H1 (cell line): Measurements from ENCODE around the gene C18orf63. TPM values are rescaled to one million over a fixed set of nuclear protein-coding genes. Genes with fewer than 3 reads are reported as not detected.

Experiments used
- EGR1 ChIP-seq: IDR thresholded peaks from 2 replicates; pipeline ENCODE4 v1.6.1; 2011; ENCODE audit warnings: low read depth, low read length, borderline replicate concordance
- JUN ChIP-seq: IDR thresholded peaks from 2 replicates; pipeline ENCODE4 v1.6.1; 2011; ENCODE audit warnings: low read depth, mild to moderate bottlenecking, improper control_type of control experiment, low read length
- RBBP5 ChIP-seq: IDR thresholded peaks from 2 replicates; pipeline ENCODE4 v1.7.1; 2012; ENCODE audit warnings: low read depth, mild to moderate bottlenecking, inconsistent platforms, low read length, moderate library complexity, borderline replicate concordance
- RXRA ChIP-seq: IDR thresholded peaks from 2 replicates; pipeline ENCODE4 v1.6.1; 2011; ENCODE audit warnings: low read depth, mild to moderate bottlenecking, low read length, moderate library complexity; ENCODE audit not compliant: insufficient read depth
- SIN3A ChIP-seq, 2 experiments: IDR thresholded peaks in 1 of 2; conservative IDR thresholded peaks in 1 of 2; 2 replicates each; pipeline ENCODE4 v1.6.1; 2011 to 2012; ENCODE audit warnings: low read length in 2 of 2, improper control_type of control experiment in 1 of 2, low read depth in 1 of 2, mild to moderate bottlenecking in 1 of 2
- polyA plus RNA-seq, 7 experiments: library from polyadenylated mRNA; depleted of rRNA in 3 of 7; stranded (reverse) in 5 of 7; unstranded in 2 of 7; fragments of >200 nt in 5 of 7; fragments of 200-250 nt in 2 of 7; gene quantifications; 1 replicate in 5 of 7; 2 replicates in 1 of 7; 4 replicates in 1 of 7; pipeline versions ENCODE4 v1.2.1 to v1.2.3, GENCODE V29; 2011 to 2013; ENCODE audit warnings: missing spikeins in 2 of 7, mixed read lengths in 2 of 7
- total RNA-seq: library from RNA; stranded (reverse); fragmentation: NEBNext Ultra II Directional; extraction: Animal tissue kit (Norgen Biotek cat#: 25700); gene quantifications from 2 replicates; pipeline ENCODE4 v1.2.1, GENCODE V29; 2021
- TF ChIP-seq, protein P1 (sequence below): IDR thresholded peaks from 2 replicates; pipeline ENCODE4 v1.6.1; 2012; ENCODE audit warnings: inconsistent platforms

C18orf63 gene
- total and polyA plus RNA-seq, 2 of the 8 experiments (the other 6 are each of a cell fraction or from before 2014, with no cell fraction given): not detected

DNA sequence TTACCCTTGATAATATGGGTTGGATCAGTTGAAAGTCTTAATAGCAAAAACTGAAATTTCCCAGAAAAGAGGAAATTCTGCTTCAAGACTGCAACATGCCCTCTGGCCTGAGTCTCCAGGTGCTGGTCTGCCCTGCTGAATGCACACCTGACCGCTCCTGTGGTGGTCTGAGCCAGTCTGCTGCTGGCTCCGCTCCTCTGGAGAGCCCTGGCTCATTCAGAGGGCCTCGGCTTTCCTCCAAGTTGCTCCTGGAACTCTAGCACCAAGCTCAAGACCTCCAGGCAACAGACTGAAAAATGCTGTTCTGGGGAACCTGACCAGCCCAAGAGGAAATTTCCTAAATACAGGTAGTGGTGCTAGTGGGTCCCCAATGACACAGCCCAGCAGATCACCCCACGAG lies 76.7 kb downstream of the C18orf63 start (continued):
- TF ChIP-seq, protein P1, sequence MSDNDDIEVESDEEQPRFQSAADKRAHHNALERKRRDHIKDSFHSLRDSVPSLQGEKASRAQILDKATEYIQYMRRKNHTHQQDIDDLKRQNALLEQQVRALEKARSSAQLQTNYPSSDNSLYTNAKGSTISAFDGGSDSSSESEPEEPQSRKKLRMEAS: no peak
- TF ChIP-seq SIN3A (conservative IDR thresholded peaks at IDR 0.05 in 1 of 2, IDR thresholded peaks at IDR 0.05 in 1 of 2; ENCODE audit: low read depth in 1 of 2, low read length in 2 of 2) (no peak), RXRA (no peak), EGR1 (no peak), RBBP5 (no peak), JUN (no peak)
